HG02571 (cell line): Measurements from ENCODE around the gene SOX30.

Experiments used
- ATAC-seq: cut with Tn5 transposase; IDR thresholded peaks from one replicate; pipeline ENCODE4 v1.9.1; 2021; ENCODE audit warnings: mild to moderate bottlenecking, moderate library complexity; ENCODE audit not compliant: unreplicated experiment

SOX30 gene

GRCh38 chr5:157665467-157666070, 13.3 kb upstream of the SOX30 start:
- ATAC-seq = no peak

GRCh38 chr5:157659868-157660660, 7.8 kb upstream of the SOX30 start:
- ATAC-seq = no peak

- no peak for ATAC-seq
Measured at GRCh38 chr5:157658893-157659292, 6.7 kb upstream of the SOX30 start.

GRCh38 chr5:157657516-157657915, 5.3 kb upstream of the SOX30 start:
- no peak for ATAC-seq

GRCh38 chr5:157651623-157652376, 438 bp downstream of the SOX30 start:
- ATAC-seq = peak; percentile 79

GRCh38 chr5:157650991-157651611, 1.1 kb downstream of the SOX30 start:
- ATAC-seq = no peak

GRCh38 chr5:157649101-157649500, 3.1 kb downstream of the SOX30 start:
- ATAC-seq = no peak

- ATAC-seq = no peak
Measured at GRCh38 chr5:157648275-157648990, 3.8 kb downstream of the SOX30 start.

- ATAC-seq = no peak
Measured at GRCh38 chr5:157640406-157641066, 11.7 kb downstream of the SOX30 start.

GRCh38 chr5:157630341-157630740, 21.9 kb downstream of the SOX30 start:
- ATAC-seq = no peak

- no peak for ATAC-seq
Measured at GRCh38 chr5:157626831-157627230, 25.4 kb downstream of the SOX30 start.

- ATAC-seq = no peak
Measured at GRCh38 chr5:157624144-157624543, 28.1 kb downstream of the SOX30 start.

GRCh38 chr5:157620776-157621175, 31.5 kb downstream of the SOX30 start:
- ATAC-seq = no peak

GRCh38 chr5:157618191-157618765, 34.0 kb downstream of the SOX30 start:
- ATAC-seq = no peak

GRCh38 chr5:157616785-157617184, 35.5 kb downstream of the SOX30 start:
- no peak for ATAC-seq

- no peak for ATAC-seq
Measured at GRCh38 chr5:157613385-157614245, 38.6 kb downstream of the SOX30 start.

- no peak for ATAC-seq
Measured at GRCh38 chr5:157612581-157612980, 39.7 kb downstream of the SOX30 start.

GRCh38 chr5:157611571-157612476, 40.4 kb downstream of the SOX30 start:
- ATAC-seq = peak; percentile 67
